Activated CD4-positive, alpha-beta T cell treated with anti-CD3 and anti-CD28 coated beads for 36 hours (primary cell): Measurements from ENCODE around the gene CCL20. TPM values are rescaled to one million over a fixed set of nuclear protein-coding genes. Genes with fewer than 3 reads are reported as not detected.
"Not testable (repeated sequence)": the region's sequence is repeated elsewhere in the genome, so short reads cannot be mapped to it uniquely, and the experiment has no call there.

Experiments
- ATAC-seq: fragments of 200-7000 bp; cut with Tn5 transposase; one replicate; pipeline ENCODE4 v1.10.0; 2021; ENCODE audit warnings: mild to moderate bottlenecking, moderate library complexity
- CTCF ChIA-PET: fragments of 350-600 bp; sonication (Branson Sonifier 250); formaldehyde crosslinking; loops from one replicate; lab custom pipeline; 2021; ENCODE audit warnings: antibody characterized with exemption; lab: Charles Lee
- POLR2A ChIA-PET: fragments of 350-600 bp; sonication (Branson Sonifier 250); formaldehyde crosslinking; loops from one replicate; lab custom pipeline; 2021; ENCODE audit warnings: antibody characterized with exemption, inconsistent platforms; lab: Charles Lee
- DNase-seq: peaks from one replicate; pipeline ENCODE4 v3.0.0-alpha.2; 2020
- H3K27ac Mint-ChIP-seq: one replicate; pipeline ENCODE4 v1.8.0; 2021; ENCODE audit warnings: mixed read lengths
- H3K27me3 Mint-ChIP-seq: one replicate; pipeline ENCODE4 v1.8.0; 2021; ENCODE audit warnings: mixed read lengths
- H3K36me3 Mint-ChIP-seq: one replicate; pipeline ENCODE4 v1.8.0; 2021; ENCODE audit warnings: low read depth, mixed read lengths
- H3K4me1 Mint-ChIP-seq: one replicate; pipeline ENCODE4 v1.8.0; 2021; ENCODE audit warnings: mixed read lengths
- H3K4me3 Mint-ChIP-seq: one replicate; pipeline ENCODE4 v1.8.0; 2021; ENCODE audit warnings: mild to moderate bottlenecking, moderate library complexity, mixed read lengths
- H3K9me3 Mint-ChIP-seq: one replicate; pipeline ENCODE4 v1.8.0; 2021; ENCODE audit warnings: low read depth, mixed read lengths
- intact Hi-C, 2 experiments: fragments of 100-400 bp; cut with DNase I in 1 of 2; cut with micrococcal nuclease in 1 of 2; formaldehyde crosslinking; loops; one replicate each; pipeline versions ENCODE4 v1.14.2 to v1.15.1; 2022 to 2024; cut with DNase I, micrococcal nuclease
- total RNA-seq, 2 experiments: library from RNA; stranded (reverse); gene quantifications; one replicate each; pipeline ENCODE4 v1.2.3, GENCODE V29; 2021

CCL20 gene
- total RNA-seq, 2 experiments from 2014 or later: 7.9 to 16.2 TPM

DNA sequence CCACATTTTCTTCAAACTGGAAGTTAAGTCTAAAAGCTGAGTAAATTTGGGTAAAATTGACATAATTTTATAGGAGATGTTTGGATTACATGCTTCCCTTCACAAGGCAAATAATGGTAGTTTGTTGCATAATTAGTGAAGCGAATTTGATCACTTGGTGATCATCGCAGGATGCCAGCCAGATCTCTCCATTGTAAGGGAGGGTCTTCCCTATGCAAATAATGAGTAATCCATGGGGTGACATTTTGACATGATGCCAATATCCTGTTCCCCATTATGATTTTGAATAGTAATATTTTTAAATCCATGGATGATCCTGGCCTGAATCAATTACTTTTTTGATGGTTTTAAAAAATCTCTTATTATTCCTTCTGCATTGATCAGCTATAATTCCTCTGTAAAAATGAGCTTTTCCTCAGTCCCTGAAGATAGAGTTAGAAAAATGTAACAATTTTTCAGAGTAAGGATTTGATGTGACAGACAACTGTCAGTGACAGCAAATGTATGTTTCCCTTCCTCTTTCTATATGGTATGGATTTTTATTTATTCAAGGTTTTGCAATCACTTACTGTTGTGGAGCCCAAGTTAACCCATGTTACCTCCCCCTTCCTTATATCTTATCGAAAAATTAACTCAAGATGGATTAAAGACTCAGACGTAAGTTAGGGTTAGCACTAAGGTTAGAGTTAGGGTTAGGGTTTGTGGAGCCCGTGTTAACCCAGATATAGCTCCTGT lies 21.4 kb downstream of the CCL20 start:
- Mint-ChIP-seq H3K27me3 (peaks cover 2% of the 10 kb centered on the region), H3K9me3 (no peaks in the 10 kb centered on the region), H3K27ac (no peak overlapping the region), H3K4me1 (no peaks in the 10 kb centered on the region), H3K4me3 (no peak overlapping the region), H3K36me3 (no peaks in the 10 kb centered on the region)
- ChIA-PET CTCF (no interaction called here), POLR2A (interaction anchor here (0.7 kb wide), 1 partner anchor 25 kb away, joined by 3 read pairs; no protein-coding TSS in a partner anchor)
- intact Hi-C loops: no loop called here
- no peak for DNase-seq
- no peak for ATAC-seq

DNA sequence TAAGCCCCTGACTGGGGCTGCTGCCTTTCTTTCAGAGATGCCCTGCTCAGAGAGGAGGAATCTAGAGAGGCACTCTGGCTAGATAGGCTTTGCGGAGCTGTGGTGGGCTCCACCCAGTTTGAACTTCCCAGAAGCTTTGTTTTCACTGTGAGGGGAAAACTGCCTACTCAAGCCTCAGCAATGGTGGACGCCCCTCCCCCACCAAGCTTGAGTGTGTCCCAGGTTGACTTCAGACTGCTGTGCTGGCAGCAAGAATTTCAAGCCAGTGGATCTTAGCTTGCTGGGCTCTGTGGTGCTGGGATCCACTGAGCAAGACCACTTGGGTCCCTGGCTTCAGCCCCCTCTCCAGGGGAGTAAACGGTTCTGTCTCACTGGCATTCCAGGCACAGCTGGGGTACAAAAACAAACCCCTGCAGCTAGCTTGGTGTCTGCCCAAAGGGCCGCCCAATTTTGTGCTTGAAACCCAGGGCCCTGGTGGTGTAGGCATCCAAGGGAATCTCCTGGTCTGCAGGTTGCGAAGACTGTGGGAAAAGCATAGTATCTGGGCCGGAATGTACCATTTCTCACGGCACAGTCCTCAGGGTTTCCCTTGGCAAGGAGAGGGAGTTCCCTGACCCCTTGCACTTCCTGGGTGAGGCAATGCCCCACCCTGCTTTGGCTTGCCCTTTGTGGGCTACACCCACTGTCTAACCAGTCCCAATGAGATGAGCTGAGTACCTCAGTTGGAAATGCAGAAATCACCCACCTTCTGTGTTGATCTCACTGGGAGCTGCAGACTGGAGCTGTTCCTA lies 25.9 kb downstream of the CCL20 start:
- H3K27me3 Mint-ChIP-seq, POLR2A ChIA-PET, H3K36me3 Mint-ChIP-seq, H3K4me3 Mint-ChIP-seq, H3K27ac Mint-ChIP-seq, intact Hi-C loops, ATAC-seq, H3K4me1 Mint-ChIP-seq, DNase-seq, H3K9me3 Mint-ChIP-seq: not testable (repeated sequence)
- CTCF ChIA-PET: interaction anchor here (0.6 kb wide), 1 partner anchor 37 kb away, joined by 3 read pairs; no protein-coding TSS in a partner anchor

DNA sequence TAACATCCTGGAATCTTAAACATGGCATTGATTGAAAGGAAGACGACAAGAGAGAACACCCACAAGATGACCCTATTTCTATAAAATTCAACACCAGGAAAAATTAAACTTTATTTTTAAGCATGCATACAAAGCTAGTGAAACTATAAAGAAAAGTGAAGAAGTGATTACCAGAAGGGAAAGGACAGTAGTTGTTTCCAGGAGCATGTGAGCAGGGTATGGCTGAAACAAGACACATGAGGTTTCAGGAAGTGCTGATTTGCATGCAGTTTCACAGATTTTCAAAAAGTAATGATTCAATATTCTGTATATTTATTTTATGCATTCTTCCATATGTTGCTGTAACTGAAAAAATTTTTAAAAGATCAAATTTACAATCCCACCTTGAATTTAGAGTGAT lies 33.2 kb downstream of the CCL20 start:
- CTCF ChIA-PET: interaction anchor here (1.6 kb wide), 1 partner anchor 13 kb away, joined by 4 read pairs; no protein-coding TSS in a partner anchor

DNA sequence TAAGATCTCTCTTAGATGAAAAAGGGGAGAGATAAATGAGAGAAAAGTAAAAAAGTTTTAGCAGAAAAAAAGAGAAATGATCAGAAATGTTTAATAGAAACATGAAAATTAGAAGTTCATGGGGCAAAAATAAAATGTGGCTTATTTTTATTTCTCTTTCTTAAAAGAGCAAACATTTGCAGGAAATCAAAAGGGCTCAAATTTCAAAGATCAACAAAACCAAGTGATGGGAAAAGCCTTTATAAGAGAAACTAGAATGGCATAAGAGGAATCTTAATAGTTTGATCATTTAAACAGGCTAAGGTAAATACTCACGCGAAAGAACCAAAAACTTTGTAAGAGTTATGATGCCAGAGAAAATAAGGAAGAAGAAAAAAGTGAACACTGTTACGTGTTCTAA lies 34.5 kb downstream of the CCL20 start:
- Mint-ChIP-seq H3K27ac (peak overlapping the region; percentile 76), H3K4me1 (peaks cover 16% of the 10 kb centered on the region), H3K36me3 (no peaks in the 10 kb centered on the region), H3K27me3 (peaks cover 10% of the 10 kb centered on the region), H3K4me3 (peak overlapping the region; percentile 29), H3K9me3 (no peaks in the 10 kb centered on the region)
- ATAC-seq: no peak
- CTCF ChIA-PET: interaction anchor here (1.6 kb wide), 1 partner anchor 12 kb away, joined by 4 read pairs; no protein-coding TSS in a partner anchor
- intact Hi-C loops: loop anchor here in 1 of 2 experiments (1.0 kb wide), 1 partner anchor 30 kb away; no protein-coding TSS in a partner anchor
- POLR2A ChIA-PET: no interaction called here
- no peak for DNase-seq

More for the DNA sequence above, 33.2 kb downstream of the CCL20 start:
- no peaks in the 10 kb centered on the region for H3K36me3 Mint-ChIP-seq
- H3K4me3 Mint-ChIP-seq: peak overlapping the region; percentile 26
- POLR2A ChIA-PET: no interaction called here
- DNase-seq (no peak), ATAC-seq (no peak)
- H3K9me3 Mint-ChIP-seq: no peaks in the 10 kb centered on the region
- peaks cover 16% of the 10 kb centered on the region for H3K4me1 Mint-ChIP-seq
- H3K27me3 Mint-ChIP-seq: peaks cover 8% of the 10 kb centered on the region
- peak overlapping the region; percentile 40 for H3K27ac Mint-ChIP-seq
- intact Hi-C loops: loop anchor here in 1 of 2 experiments (2.0 kb wide), 1 partner anchor 28 kb away; no protein-coding TSS in a partner anchor

DNA sequence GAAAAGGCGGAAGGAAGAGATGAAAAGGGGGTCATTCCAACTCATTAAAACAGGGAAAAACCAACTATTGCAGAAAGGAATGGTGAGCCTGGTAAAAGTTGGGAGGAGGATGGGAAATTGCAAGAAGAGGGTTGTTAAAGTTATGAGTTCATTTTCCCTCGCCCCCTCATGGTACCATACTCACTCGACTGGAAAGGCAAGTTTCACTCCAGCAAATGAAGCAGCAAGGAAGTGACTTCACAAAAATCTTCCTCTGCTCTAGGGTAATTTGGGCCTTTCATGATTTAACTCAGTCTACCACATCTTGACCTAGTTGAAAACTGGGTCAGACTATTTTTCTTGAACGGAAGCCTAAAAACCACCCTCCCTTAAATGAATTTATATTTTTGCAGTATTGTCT lies 34.9 kb downstream of the CCL20 start:
- ChIA-PET POLR2A (no interaction called here), CTCF (no interaction called here)
- intact Hi-C loops: loop anchor here in 1 of 2 experiments (1.0 kb wide), 1 partner anchor 30 kb away; no protein-coding TSS in a partner anchor
- H3K27me3 Mint-ChIP-seq: peaks cover 10% of the 10 kb centered on the region
- no peak for DNase-seq
- no peaks in the 10 kb centered on the region for H3K9me3 Mint-ChIP-seq
- no peaks in the 10 kb centered on the region for H3K36me3 Mint-ChIP-seq
- H3K27ac Mint-ChIP-seq: peak overlapping the region; percentile 72
- peaks cover 16% of the 10 kb centered on the region for H3K4me1 Mint-ChIP-seq
- peak; percentile 82 for ATAC-seq
- peak overlapping the region; percentile 29 for H3K4me3 Mint-ChIP-seq

DNA sequence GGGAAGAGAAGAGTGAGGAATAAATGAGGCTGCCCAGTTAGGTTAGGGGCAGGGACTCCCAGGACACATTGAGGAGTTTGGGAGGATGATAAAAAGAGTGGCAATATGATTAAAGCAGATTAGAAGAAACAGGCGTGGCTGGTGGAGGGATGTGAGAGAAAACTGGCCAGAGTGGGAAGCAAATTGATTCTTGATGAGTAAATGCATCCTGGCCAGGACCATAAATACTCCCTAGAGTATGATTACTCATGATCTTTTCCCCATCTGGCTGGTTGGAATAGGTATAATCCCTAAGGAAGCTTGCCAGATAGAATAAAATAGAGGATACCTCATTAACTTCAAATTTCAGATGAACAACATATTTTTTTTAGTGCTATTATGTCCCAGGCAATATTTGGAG lies 36.3 kb downstream of the CCL20 start:
- Mint-ChIP-seq H3K27me3 (peaks cover 10% of the 10 kb centered on the region), H3K36me3 (no peaks in the 10 kb centered on the region)
- CTCF ChIA-PET: no interaction called here

DNA sequence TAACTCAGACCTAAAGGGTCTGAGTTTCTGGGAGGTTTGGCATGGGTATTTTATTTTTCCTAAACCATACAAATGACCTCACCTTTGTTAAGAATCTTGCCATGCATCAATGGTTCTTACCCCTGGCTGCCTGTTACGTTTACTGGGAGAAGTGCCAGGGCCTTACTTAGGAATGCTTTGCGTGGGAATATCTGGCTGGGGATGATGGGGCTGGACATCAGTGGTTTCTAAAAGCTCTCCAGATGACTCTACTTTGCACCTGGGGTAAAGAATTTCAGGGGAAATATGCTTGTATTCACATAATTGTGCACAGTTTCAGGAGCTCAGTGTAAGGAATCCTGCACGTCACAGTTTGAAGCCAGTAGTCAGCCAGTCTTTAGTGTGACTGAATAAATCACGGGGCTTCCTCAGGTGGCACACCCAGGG lies 39.6 kb downstream of the CCL20 start:
- H3K27ac Mint-ChIP-seq: no peak overlapping the region
- POLR2A ChIA-PET: no interaction called here
- peaks cover 12% of the 10 kb centered on the region for H3K4me1 Mint-ChIP-seq
- CTCF ChIA-PET: interaction anchor here (1.3 kb wide), 1 partner anchor 9 kb away, joined by 6 read pairs; no protein-coding TSS in a partner anchor
- DNase-seq (no peak), ATAC-seq (no peak)
- H3K27me3 Mint-ChIP-seq: peaks cover 15% of the 10 kb centered on the region
- H3K9me3 Mint-ChIP-seq: no peaks in the 10 kb centered on the region
- no peak overlapping the region for H3K4me3 Mint-ChIP-seq
- intact Hi-C loops: no loop called here
- H3K36me3 Mint-ChIP-seq: no peaks in the 10 kb centered on the region

More for the DNA sequence above, 36.3 kb downstream of the CCL20 start:
- Mint-ChIP-seq H3K27ac (peak overlapping the region; percentile 74), H3K4me1 (peaks cover 16% of the 10 kb centered on the region), H3K9me3 (no peaks in the 10 kb centered on the region), H3K4me3 (no peak overlapping the region)
- DNase-seq (no peak), ATAC-seq (no peak)
- intact Hi-C loops: no loop called here
- POLR2A ChIA-PET: no interaction called here

DNA sequence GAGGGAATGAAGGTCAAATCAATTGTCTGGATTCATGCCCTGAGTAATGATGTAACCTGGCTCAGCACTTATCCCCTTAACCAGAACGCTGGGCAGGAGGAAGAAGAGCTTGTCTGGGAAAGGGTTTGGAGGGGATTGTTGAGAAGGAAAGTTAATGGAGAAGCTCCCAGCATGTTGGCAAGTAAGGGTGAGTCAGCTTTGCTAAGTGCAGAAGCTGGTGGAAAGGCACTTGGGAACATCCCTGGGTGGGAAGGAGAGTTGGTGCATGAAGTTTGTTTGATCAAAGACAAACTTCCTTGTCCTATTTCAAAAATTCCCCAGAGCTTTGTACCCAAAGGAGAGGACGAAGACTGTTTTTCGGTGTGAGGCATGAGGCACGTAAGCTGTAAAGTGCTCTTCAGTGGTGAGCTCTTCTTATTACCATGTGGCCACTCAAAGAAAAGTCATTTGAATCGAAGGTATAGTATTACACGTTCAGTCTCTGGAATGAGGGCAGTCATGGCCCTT lies 40.2 kb downstream of the CCL20 start:
- intact Hi-C loops: no loop called here
- H3K9me3 Mint-ChIP-seq: no peaks in the 10 kb centered on the region
- H3K27ac Mint-ChIP-seq: no peak overlapping the region
- CTCF ChIA-PET: interaction anchor here (1.3 kb wide), 1 partner anchor 8 kb away, joined by 6 read pairs; no protein-coding TSS in a partner anchor
- no peak for DNase-seq
- H3K27me3 Mint-ChIP-seq: peaks cover 15% of the 10 kb centered on the region
- POLR2A ChIA-PET: no interaction called here
- H3K4me1 Mint-ChIP-seq: peaks cover 8% of the 10 kb centered on the region
- ATAC-seq: no peak
- no peaks in the 10 kb centered on the region for H3K36me3 Mint-ChIP-seq
- no peak overlapping the region for H3K4me3 Mint-ChIP-seq

DNA sequence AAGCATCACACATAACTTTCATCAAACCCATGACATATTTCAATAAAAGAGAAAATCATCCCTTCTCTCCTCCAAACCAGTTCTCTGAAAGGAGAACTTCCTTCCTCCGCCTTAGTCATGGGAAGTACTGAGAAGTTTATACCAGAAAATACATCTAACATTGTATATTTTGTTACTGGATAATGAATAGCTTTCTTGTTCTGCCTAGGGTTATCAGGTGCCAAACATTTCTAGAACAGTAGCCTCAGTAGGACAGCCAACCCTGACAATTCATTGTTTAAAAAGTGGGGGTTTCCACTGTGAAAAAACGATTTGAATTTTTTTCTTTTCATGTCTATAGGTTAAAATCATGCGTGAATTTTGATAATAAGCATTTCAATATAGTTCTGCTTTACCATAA lies 41.8 kb downstream of the CCL20 start:
- Mint-ChIP-seq H3K9me3 (no peaks in the 10 kb centered on the region), H3K36me3 (no peaks in the 10 kb centered on the region), H3K4me1 (peaks cover 3% of the 10 kb centered on the region), H3K27ac (no peak overlapping the region), H3K27me3 (peaks cover 13% of the 10 kb centered on the region), H3K4me3 (no peak overlapping the region)
- intact Hi-C loops: no loop called here
- CTCF ChIA-PET: no interaction called here
- POLR2A ChIA-PET: no interaction called here
- DNase-seq (no peak), ATAC-seq (no peak)

DNA sequence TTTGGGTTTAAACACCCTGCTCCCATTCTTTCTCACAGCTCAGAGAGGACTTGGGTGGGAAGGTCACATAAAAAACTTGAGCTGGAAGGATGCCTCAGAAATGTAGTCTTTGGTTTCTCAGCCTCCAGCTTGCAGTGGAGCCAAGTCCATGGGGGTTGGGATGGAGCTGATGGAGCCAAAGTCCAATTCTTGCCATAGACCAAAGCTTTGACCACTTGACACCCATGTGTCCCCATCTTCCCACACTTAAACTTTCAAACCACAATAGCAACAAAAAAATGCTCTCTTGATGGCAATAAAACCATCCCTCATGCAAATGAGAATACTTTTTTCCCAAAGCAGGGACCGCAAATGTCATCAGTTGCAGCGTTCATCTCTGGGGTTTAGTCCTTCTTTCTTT lies 43.1 kb downstream of the CCL20 start:
- intact Hi-C loops: no loop called here

DNA sequence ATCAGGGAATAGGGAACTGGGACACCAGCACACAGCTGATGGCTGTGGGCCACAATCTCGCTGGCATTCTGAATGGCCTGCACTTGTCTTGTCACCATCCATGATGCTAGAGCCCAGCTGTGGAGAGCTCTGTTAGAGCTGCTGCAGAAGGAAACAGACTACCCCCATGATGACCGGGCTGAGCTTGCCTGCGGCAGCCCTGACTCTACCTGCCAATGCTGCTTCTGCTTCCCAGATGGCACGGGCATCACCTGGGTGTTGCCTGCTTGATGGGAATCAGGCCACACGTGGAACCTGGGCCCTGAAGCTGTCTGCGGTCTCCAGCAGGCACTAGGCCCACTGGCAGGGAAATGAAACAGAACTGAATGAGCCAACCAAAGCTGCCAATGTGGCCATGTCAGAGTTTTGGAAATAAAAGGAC lies 46.6 kb downstream of the CCL20 start:
- Mint-ChIP-seq H3K27me3 (peaks cover 7% of the 10 kb centered on the region), H3K4me1 (peaks cover 3% of the 10 kb centered on the region), H3K9me3 (no peaks in the 10 kb centered on the region), H3K4me3 (no peak overlapping the region), H3K36me3 (no peaks in the 10 kb centered on the region), H3K27ac (no peak overlapping the region)
- CTCF ChIA-PET: interaction anchor here (0.5 to 1.7 kb wide), 7 partner anchors 13 to 354 kb away, joined by 3 to 6 read pairs (median 4); partner anchors contain the start of gene CCL20
- POLR2A ChIA-PET: interaction anchor here (0.5 kb wide), 1 partner anchor 25 kb away, joined by 3 read pairs; no protein-coding TSS in a partner anchor
- DNase-seq (no peak), ATAC-seq (no peak)
- intact Hi-C loops: loop anchor here (5.0 to 10.0 kb wide), 3 partner anchors 43 to 203 kb away; no protein-coding TSS in a partner anchor

More for the DNA sequence above, 43.1 kb downstream of the CCL20 start:
- ChIA-PET POLR2A (no interaction called here), CTCF (interaction anchor here (0.9 kb wide), 1 partner anchor 84 kb away, joined by 3 read pairs; no protein-coding TSS in a partner anchor)
- ATAC-seq (no peak), DNase-seq (no peak)
- Mint-ChIP-seq H3K4me3 (no peak overlapping the region), H3K27me3 (peaks cover 9% of the 10 kb centered on the region), H3K27ac (no peak overlapping the region), H3K36me3 (no peaks in the 10 kb centered on the region), H3K9me3 (no peaks in the 10 kb centered on the region), H3K4me1 (peaks cover 3% of the 10 kb centered on the region)
